HG03159 (cell line): ENCODE data around the gene SH3RF3.
A peak's percentile ranks its signal among the peaks of the same experiment; 100 is the strongest.
"Not testable (repeated sequence)": the region's sequence is repeated elsewhere in the genome, so short reads cannot be mapped to it uniquely, and the experiment has no call there.

ENCODE experiments used
- ATAC-seq: cut with Tn5 transposase; IDR thresholded peaks from one replicate; pipeline ENCODE4 v1.9.1; 2021; ENCODE audit warnings: mild to moderate bottlenecking, moderate library complexity; ENCODE audit not compliant: unreplicated experiment

The SH3RF3 gene

DNA sequence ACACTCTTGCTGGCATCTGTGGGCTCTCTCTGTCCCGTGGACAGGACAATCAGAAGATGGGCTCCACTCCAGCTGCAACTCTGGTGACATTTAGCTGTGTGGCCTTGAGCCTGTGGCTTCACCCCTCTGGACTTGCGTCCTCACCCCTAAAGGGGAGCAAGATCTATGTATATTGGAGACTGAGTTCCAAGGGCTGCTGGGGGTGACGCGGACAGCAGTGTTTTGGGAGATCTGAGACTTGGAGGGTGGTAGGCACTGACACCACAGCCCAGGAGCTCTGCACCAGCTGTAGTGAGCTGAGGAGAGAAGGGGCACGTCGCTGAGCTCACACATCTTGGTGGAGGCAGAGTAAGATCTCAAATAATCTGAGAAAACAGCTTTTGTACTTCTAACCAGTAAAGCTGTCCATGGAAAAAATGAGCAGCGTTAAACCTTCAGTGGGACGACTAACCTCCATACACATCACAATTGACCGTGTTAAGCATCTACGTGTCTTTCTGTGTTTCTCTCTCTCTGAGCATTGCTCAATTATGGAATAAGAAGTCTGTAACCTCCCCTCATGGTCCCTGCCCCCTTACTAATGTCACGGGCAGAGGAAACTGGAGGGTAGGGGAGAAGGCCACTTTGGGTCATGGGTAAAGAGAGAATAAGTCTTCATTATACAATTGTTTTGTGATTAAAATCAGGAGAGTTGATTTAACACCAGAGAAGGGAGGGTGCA, 85.8 kb downstream of the SH3RF3 start:
- no peak for ATAC-seq

GRCh38 chr2:109215866-109216265, 86.9 kb downstream of the SH3RF3 start:
- ATAC-seq = no peak

DNA sequence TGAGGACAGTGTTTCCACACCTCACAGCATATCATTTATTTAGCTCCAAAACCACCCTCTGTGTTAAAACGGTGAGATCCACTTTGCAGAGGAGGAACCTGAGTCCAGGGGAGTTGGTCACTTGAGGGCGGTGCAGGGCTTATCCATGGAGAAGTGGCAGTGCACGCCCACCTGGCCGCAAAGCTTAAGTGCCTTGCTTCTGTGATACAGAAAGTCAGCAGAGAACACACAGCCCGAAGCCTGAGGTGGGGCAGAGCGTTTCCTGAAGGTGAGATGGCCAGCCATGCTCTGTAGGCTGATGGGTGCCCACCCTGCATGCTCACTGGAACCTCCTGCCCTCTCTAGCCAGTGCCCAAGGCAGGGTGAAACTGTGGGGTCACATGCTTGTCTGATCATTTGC, 87.3 kb downstream of the SH3RF3 start:
- ATAC-seq = no peak

- ATAC-seq = no peak
These were observed 88.5 kb downstream of the SH3RF3 start for GRCh38 chr2:109217362-109218086.

DNA sequence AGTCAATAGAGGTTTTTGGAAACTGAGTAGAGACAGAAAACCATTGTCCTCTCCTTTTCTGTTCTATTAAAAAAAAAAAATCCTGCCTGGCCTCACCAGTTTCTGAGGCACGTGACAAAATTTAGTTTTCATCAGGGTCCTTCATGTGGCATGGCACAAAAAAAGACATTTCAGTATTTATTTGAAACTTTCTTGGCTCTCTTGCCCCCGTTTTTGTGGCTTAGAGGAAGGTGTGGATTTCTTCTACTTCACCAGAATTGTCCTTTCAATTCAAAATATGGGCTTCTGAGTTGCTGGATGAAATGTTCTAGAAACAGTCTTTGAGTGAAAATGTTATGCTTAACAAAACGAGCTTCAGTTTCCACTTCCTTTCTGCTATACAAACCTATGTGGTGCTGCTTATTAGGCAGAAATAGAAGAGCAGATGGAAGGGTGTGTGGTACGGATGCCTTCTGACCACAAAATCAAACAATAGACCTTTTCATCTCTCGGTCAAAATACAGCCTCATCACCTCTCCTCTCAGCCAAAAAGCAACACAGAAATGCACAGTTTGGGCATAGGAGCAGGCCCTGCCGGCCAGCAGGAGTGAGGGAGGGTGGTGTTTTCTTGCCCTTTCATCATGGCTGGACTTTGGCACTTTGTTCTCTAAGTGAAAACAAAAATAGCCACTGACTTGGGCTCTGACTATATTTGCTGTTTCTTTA, 89.2 kb downstream of the SH3RF3 start:
- peak; percentile 44 for ATAC-seq

- ATAC-seq = no peak
These were observed 89.8 kb downstream of the SH3RF3 start for GRCh38 chr2:109218792-109219126.

GRCh38 chr2:109220860-109221259, 91.9 kb downstream of the SH3RF3 start:
- no peak for ATAC-seq

DNA sequence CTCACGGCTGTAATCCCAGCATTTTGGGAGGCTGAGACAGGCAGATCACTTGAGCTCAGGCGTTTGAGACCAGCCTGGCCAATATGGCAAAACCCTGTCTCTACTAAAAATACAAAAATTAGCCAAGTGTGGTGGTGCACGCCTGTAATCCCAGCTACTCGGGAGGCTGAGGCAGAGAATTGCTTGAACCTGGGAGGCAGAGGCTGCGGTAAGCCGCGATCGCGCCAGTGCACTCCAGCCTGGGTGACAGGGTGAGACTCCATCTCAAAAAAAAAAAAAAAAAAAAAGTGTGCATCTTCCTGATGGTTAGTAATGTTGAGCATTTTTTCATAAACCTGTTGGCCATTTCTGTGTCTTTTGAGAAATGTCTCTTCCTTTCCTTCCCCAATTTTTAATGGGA, 92.3 kb downstream of the SH3RF3 start:
- not testable (repeated sequence) for ATAC-seq

GRCh38 chr2:109222422-109222821, 93.4 kb downstream of the SH3RF3 start:
- no peak for ATAC-seq

GRCh38 chr2:109222825-109223471, 93.9 kb downstream of the SH3RF3 start:
- ATAC-seq = no peak

- ATAC-seq = no peak
These were observed 94.5 kb downstream of the SH3RF3 start for GRCh38 chr2:109223490-109223889.

DNA sequence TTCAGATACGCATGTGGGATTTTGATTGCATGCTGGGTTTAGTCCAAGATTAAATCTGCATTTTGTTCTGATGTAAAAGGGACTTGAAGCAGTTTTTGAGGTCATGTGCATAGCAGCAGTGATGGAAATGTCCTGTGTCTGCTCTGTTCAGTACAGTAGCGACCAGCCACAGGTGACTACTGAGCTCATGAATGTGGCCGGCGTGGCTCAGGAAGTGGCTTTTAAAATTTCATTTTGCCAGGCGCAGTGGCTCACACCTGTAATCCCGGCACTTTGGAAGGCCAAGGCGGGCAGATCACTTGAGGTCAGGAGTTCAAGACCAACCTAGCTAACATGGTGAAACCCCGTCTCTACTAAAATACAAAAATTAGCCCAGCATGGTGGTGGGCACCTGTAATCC, 95.3 kb downstream of the SH3RF3 start:
- not testable (repeated sequence) for ATAC-seq

GRCh38 chr2:109225170-109225782, 96.3 kb downstream of the SH3RF3 start:
- ATAC-seq = no peak

DNA sequence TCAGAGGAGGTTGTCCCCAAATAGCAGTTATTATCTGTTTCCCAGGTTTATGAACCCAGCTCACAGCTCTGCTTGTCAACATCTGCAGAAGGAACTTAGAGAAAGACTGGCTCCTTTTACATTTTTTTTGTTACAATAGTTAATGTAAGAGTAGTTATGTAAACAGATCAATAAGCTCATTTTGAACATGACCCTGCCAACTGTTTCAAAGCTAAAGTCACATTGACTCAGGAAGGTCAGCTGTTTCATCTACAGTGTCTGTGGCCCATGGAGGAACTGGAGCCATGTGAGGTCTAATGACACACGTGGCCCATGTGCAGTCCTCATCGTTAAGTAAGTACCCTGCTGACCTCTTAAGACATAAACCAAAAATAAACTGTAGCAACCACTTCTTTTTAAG, 97.1 kb downstream of the SH3RF3 start:
- ATAC-seq = no peak

GRCh38 chr2:109226622-109227021, 97.6 kb downstream of the SH3RF3 start:
- ATAC-seq = no peak

DNA sequence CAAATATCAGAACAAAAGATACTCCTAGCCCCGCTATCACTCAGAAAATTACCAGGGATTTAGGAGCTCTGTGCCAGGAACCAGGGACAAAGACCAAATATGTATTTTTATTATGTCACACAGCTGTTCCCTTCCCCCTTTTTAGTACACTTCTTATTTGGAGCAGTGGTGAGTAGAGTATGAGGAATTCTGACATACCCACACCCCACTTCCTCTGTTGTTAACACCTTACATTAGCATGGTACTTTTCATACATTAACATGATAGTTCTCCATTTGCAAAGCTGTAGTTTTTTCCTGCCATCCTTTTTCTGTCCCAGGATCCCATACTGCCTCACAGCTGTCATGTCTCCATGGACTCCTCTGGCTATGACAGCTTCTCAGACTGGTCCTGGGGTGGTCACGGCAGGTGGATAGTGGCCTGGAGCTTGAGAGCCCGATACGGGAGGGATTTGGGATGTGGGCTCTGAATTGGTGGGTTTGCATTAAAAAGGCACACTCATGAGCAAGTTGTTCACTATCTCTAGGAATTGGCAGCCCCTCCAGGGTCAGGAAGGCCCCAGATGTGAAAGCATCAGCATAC, 100.2 kb downstream of the SH3RF3 start:
- ATAC-seq = no peak

DNA sequence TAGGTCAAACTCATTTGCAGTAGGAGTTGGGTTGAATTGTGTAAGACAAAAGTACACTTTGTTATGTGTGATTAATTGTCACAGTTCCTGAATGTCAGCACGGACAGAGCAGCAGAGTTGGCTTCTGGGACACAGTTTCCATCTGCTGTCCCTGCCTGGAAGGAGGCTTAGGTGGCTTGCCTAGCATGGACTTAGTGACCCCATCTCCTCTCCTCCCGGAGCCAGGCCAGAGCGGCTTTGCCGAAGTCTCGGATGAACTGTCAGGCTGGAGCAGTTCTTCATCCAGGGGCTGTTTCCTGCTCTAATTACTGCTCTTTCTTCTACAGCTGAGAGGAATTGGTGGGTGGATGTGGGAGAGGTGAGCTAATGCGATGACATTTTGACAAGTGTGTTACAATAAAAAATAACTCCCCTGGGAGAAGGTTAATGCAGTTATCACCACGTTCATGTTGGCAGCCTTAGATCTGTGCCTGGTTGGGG, 102.0 kb downstream of the SH3RF3 start:
- no peak for ATAC-seq

GRCh38 chr2:109231428-109231827, 102.4 kb downstream of the SH3RF3 start:
- ATAC-seq = no peak

DNA sequence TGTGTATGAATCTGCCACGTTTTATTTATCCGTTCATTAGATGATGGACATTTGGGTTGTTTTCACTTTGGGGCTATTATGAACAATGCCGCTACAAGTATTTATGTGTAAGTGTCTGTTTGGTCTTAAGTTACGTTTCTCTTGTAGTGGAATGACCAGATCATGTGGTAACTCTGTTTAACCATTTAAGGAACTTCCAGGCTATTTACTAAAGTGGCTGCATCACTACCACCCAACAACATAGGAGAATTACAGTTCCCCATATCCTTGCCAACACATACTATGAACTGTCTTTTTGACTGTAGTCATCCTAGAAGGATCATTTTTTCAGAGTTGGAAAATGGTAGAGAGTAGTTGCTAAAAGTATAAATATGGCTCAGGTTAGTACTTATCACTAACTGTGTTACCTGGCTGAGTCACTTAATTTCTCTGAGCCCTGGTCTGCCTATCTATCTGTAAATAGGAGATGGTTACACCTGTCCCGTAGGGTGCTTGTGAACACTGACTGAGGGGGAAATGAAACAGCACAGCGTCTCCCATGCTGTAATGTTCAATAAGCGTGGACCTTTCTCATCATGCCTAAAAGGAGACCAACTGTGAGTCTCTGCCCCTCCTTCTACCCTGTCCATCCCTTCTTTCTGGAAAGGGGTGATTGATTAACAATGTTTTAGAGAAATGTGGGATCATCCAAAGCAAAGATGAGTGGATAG, 103.1 kb downstream of the SH3RF3 start:
- ATAC-seq = no peak

- ATAC-seq = no peak
These were observed 103.9 kb downstream of the SH3RF3 start for GRCh38 chr2:109232909-109233308.
